HG02852 (cell line): ENCODE measurements around the gene CREB5.

Experiments used
- ATAC-seq: cut with Tn5 transposase; IDR thresholded peaks from one replicate; pipeline ENCODE4 v1.9.1; 2021; ENCODE audit warnings: mild to moderate bottlenecking, moderate library complexity; ENCODE audit not compliant: unreplicated experiment

Gene CREB5

GRCh38 chr7:28671526-28671925, 259.2 kb downstream of the CREB5 start:
- ATAC-seq = no peak

GRCh38 chr7:28672397-28672797, 260.1 kb downstream of the CREB5 start:
- no peak for ATAC-seq

DNA sequence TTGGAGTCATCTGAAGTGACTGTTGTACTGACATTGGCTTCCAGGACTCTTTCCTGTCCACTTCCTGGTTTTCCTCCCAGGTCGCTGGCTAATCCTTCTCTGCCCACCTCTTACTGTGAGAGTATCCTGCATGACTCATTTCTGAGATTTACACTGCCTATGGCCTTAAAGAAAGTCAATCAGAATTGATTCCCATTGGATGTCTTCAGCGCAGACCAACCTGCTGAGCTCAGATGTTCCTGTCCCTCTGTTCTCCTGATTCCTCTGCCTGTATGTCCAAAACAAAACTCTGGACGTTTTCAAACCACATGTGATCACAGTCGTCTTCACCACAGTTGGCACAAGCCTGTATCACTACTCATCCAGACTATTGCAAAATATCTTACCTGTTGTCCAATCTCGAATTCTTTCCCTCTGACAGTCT, 262.1 kb downstream of the CREB5 start:
- no peak for ATAC-seq

DNA sequence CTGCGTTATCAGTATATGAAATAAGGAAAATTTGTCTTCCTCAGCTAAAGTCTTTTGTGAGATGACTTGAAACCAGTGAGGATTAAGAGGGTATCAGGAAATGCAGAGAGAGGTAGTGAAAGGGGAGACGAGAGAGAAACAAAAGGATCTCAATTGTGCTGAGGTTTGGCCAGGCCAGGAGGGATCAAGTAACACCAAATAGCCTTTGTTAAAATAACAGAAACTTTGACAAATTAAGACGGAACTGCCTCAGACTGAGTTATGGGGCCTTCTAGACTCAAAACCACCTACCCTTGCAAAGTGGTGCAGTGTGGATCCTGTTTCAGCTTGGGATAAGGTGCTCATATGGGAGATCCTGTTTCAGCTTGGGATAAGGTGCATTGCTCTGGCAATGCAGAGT, 263.1 kb downstream of the CREB5 start:
- no peak for ATAC-seq

DNA sequence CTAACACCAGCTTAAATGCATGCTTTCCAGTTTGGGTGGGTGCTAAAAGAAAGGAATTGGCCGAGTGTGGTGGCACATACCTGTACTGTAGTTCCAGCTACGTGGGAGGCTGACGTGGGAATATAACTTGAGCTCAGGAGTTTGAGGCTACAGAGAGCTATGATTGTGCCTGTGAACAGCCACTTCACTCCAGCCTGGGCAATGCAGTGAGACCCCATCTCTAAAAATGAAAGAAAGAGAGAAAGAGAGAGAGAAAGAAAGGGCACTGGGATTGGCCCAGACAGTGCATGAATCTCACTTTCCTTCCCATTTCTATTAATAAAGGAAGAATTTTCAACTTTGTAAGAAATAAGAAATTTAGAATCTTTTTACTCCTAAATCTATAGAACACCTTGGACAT, 265.4 kb downstream of the CREB5 start:
- no peak for ATAC-seq

DNA sequence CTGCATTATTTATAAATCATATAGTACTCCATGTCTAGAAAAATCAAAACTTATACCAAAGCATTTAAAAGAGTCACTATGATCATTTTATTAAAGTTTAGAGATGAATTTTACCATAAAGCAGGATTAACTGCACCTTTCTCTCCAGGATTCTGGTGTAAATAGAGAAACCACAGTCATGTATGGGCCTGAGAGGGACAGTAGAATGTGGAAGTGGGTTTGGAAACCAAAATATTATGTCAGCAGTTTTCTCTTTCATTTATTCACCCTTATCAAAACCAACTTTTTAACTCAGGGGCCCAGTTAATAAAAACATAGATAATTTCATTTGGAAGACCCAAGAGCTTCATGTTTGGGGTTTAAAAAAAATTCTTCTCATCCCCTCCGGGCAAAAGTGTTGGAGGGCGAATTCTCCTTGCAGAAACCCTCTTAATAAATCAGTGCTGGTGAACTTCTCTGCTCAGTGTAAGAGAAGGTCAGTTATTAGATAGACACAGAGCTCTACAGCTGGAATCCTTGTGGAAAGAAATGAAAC, 266.2 kb downstream of the CREB5 start:
- ATAC-seq = no peak

DNA sequence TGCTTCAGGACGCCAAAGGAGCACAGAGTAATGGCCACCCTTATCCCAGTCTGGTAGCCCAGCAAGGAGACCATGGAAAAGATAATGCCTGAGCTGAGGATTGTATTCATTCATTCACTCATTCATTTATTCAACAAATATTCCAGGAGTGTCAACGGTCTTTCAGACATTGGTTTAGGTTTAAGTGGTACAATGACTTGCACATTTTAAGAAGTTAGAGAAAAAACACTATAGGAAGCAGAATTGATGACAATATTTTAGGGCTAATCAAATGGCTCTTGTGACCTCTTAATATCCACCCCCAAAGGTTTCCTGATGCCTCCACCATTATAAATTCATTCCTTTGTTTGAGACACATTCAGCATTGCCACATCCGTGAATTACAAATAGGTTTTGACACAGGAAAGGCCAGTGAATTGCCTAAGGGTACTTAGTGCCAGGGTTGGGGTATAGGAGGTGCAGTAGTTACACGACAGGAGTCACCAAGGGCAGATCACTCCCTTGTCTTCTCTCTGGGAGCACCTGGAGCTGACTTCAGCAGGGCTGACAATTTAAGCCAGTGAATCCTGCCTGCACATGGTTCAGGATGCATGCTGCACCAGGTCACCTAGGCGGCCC, 269.5 kb downstream of the CREB5 start:
- ATAC-seq = no peak

GRCh38 chr7:28682801-28683200, 270.5 kb downstream of the CREB5 start:
- no peak for ATAC-seq

DNA sequence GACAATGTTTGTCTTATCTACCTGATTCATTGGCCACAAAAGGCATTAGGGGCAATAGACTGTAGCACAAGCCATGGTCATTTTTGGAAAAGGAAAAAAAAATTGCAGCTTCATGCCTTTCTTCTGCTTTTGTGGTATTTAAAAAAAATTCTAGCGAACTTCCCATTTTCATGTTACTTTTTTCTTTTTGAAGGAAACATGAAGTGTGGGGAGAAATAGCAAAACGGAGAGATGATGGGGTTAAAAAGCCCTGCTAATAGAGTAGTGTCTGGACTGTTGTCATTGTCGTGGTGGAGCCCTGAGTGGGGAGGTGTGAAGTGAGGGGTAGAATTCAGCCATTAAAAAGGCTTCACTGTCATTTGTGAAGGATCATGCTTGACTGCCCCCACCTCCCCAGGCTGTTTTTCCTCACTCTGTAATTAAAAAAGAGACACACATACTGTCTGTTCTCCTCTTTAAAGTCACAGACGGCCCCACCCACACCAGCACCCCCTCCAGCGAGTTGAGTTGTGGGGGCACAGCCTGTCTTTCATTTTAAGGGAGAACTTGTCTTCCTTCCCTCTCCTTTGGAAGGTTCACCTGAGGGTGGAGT, 272.4 kb downstream of the CREB5 start:
- ATAC-seq = no peak

DNA sequence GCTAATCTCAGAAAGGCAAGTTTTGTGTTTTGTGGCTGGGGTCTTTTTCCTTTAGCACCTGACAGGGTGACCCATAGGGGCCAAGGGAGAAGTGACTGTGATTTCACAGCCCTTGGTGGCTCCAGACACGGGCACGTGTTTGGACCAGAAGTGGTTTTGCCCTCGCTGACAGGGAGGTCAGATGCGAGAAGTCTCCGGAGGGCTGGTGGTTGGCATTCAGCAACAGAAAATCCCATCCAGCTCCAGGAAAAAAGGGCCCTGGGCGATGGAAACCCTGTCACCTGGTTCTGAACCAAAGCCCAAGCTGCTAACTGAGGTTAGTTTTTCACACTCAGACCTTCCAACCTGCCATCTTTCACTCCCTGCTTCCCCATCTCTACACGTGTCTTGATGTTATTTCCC, 272.9 kb downstream of the CREB5 start:
- no peak for ATAC-seq

GRCh38 chr7:28685644-28686417, 273.5 kb downstream of the CREB5 start:
- no peak for ATAC-seq

DNA sequence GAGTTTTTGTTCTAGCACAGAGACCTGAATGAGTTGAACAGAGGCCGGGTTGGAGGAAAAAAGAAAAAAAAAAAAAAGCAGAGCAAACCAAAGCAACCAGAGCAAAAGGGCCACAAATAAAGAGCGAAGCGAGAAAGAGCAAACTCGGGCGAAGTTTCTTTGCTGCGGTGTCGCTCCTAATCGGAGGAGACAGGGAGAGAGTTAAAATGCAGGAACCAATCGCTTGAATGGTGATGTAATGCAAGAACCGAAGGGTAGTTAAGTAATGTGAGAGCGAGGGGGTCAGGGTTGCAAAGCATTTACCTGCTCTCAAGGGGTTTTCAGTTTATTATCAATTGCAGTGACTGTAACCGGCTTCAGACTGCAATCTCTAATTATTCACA, 274.1 kb downstream of the CREB5 start:
- no peak for ATAC-seq

GRCh38 chr7:28687537-28687936, 275.2 kb downstream of the CREB5 start:
- ATAC-seq = no peak

GRCh38 chr7:28688174-28688573, 275.9 kb downstream of the CREB5 start:
- no peak for ATAC-seq

- ATAC-seq = no peak
Observed at GRCh38 chr7:28688651-28689050, 276.3 kb downstream of the CREB5 start.

- ATAC-seq = no peak
Observed at GRCh38 chr7:28695300-28696295, 283.3 kb downstream of the CREB5 start.

GRCh38 chr7:28697913-28698563, 285.7 kb downstream of the CREB5 start:
- ATAC-seq = no peak

DNA sequence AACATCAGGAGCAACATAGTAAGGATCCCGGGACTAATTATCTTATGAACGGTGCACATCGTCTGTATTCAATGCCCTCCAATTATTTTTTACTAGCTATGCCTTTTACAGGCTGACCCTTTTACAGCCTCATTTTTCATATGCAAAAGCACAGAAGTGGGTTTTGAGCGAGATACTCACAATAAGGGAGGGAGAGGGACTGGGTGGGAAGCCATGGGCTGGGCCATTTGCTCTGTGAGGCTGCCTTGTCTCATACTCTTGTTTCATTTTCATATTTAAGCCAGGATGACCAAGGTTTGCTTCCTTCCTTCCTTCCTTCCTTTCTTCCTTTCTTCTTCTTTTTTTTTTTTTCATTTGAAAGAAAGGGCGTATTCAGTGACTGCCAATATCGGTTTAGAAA, 286.5 kb downstream of the CREB5 start:
- ATAC-seq = no peak

- ATAC-seq = no peak
Observed at GRCh38 chr7:28700096-28700495, 287.8 kb downstream of the CREB5 start.

- ATAC-seq = no peak
Observed at GRCh38 chr7:28700790-28701203, 288.5 kb downstream of the CREB5 start.
